H1 (cell line): Measurements from ENCODE around the gene RANBP9. TPM values are rescaled to one million over a fixed set of nuclear protein-coding genes. Genes with fewer than 3 reads are reported as not detected.

Experiments
- CTCF ChIA-PET: fragments of 300-600 bp; sonication (Branson Sonifier 250); formaldehyde crosslinking; loops from one replicate; lab custom pipeline; 2021; ENCODE audit not compliant: partially characterized antibody; lab: Charles Lee
- POLR2A ChIA-PET: fragments of 300-600 bp; sonication (Branson Sonifier 250); formaldehyde crosslinking; loops from one replicate; lab custom pipeline; 2021; ENCODE audit warnings: inconsistent platforms; ENCODE audit not compliant: partially characterized antibody; lab: Charles Lee
- DNase-seq, 2 experiments: peaks; one replicate each; pipeline versions ENCODE4 v3.0.0 to v3.0.0-alpha.2; 2010 to 2022; ENCODE audit warnings: low spot score in 2 of 2, low read depth in 1 of 2, mixed read lengths in 1 of 2
- FAIRE-seq: peaks from 2 replicates; lab custom pipeline; 2011; peaks lifted over from hg19 to GRCh38; lab: Jason Lieb, UNC
- H2AFZ ChIP-seq: 2 replicates; pipeline ENCODE4 v1.8.1; 2012; ENCODE audit warnings: low read length, inconsistent platforms
- H2AK5ac ChIP-seq: 2 replicates; pipeline ENCODE4 v1.6.1; 2013; ENCODE audit warnings: low read depth, low read length
- H2BK120ac ChIP-seq: replicated peaks from 2 replicates; pipeline ENCODE3; 2013; ENCODE audit warnings: low read depth, low read length, inconsistent platforms
- H2BK12ac ChIP-seq: 2 replicates; pipeline ENCODE4 v1.6.1; 2013; ENCODE audit warnings: low read depth, low read length
- H2BK15ac ChIP-seq: 2 replicates; pipeline ENCODE4 v1.6.1; 2013; ENCODE audit warnings: low read length
- H2BK20ac ChIP-seq: 2 replicates; pipeline ENCODE4 v1.6.1; 2013; ENCODE audit warnings: low read length
- H2BK5ac ChIP-seq: 2 replicates; pipeline ENCODE4 v1.6.1; 2013; ENCODE audit warnings: low read depth, low read length
- H3K14ac ChIP-seq: 2 replicates; pipeline ENCODE4 v1.6.1; 2013; ENCODE audit warnings: inconsistent platforms; ENCODE audit not compliant: insufficient read length
- H3K18ac ChIP-seq: 2 replicates; pipeline ENCODE4 v1.6.1; 2013; ENCODE audit warnings: low read length; ENCODE audit errors: extremely low read depth
- H3K23ac ChIP-seq: 2 replicates; pipeline ENCODE4 v1.6.1; 2013; ENCODE audit warnings: inconsistent platforms; ENCODE audit not compliant: insufficient read length
- H3K23me2 ChIP-seq: 2 replicates; pipeline ENCODE4 v1.6.1; 2013; ENCODE audit warnings: low read depth, low read length
- H3K27ac ChIP-seq: 2 replicates; pipeline ENCODE4 v1.6.1; 2011; ENCODE audit warnings: low read depth, low read length, inconsistent platforms
- H3K27me3 ChIP-seq, 4 experiments: replicated peaks in 1 of 4; 1 replicate in 1 of 4; 2 replicates in 3 of 4; pipeline versions ENCODE4 v1.6.1 to v1.8.1; 2011 to 2013; ENCODE audit warnings: low read length in 3 of 4, mild to moderate bottlenecking in 3 of 4, inconsistent platforms in 2 of 4, mixed read lengths in 2 of 4, moderate library complexity in 1 of 4; ENCODE audit not compliant: control insufficient read depth in 3 of 4, insufficient read depth in 3 of 4; ENCODE audit errors: extremely low read depth in 1 of 4
- H3K36me3 ChIP-seq, 4 experiments: 2 replicates each; pipeline versions ENCODE4 v1.6.1 to v1.8.1; 2011 to 2013; ENCODE audit warnings: mild to moderate bottlenecking in 4 of 4, low read length in 3 of 4, moderate library complexity in 2 of 4, control low read depth in 1 of 4, inconsistent platforms in 1 of 4; ENCODE audit not compliant: insufficient read depth in 4 of 4, control insufficient read depth in 2 of 4
- H3K4ac ChIP-seq: replicated peaks from 2 replicates; pipeline ENCODE3; 2013; ENCODE audit warnings: low read length, low read depth, mixed read lengths, inconsistent platforms; ENCODE audit not compliant: insufficient read length
- H3K4me1 ChIP-seq, 4 experiments: replicated peaks in 1 of 4; 1 replicate in 1 of 4; 2 replicates in 3 of 4; pipeline versions ENCODE4 v1.6.1 to v1.8.1; 2011 to 2013; ENCODE audit warnings: low read length in 3 of 4, inconsistent platforms in 2 of 4, mixed read lengths in 1 of 4; ENCODE audit not compliant: insufficient read depth in 4 of 4, control insufficient read depth in 3 of 4
- H3K4me2 ChIP-seq, 2 experiments: 2 replicates each; pipeline versions ENCODE4 v1.6.1 to v1.8.1; 2011 to 2013; ENCODE audit warnings: low read depth in 2 of 2, low read length in 2 of 2, control low read depth in 1 of 2, inconsistent platforms in 1 of 2, mild to moderate bottlenecking in 1 of 2; ENCODE audit not compliant: insufficient read depth in 1 of 2
- H3K4me3 ChIP-seq, 4 experiments: fragments of 200-600, 300-600 bp in 1 of 4; sonication (generic), shearing (Covaris generic), sonication (Bioruptor Twin) in 1 of 4; 2 replicates each; pipeline versions ENCODE4 v1.5.1 to v1.8.1; 2011 to 2016; ENCODE audit warnings: low read length in 4 of 4, low read depth in 3 of 4, control low read depth in 2 of 4, inconsistent platforms in 2 of 4, mild to moderate bottlenecking in 2 of 4, mixed read lengths in 1 of 4, moderate library complexity in 1 of 4; ENCODE audit not compliant: insufficient read depth in 2 of 4; ENCODE audit errors: extremely low read depth in 1 of 4
- H3K56ac ChIP-seq: replicated peaks from 2 replicates; pipeline ENCODE3; 2013; ENCODE audit warnings: low read depth, mild to moderate bottlenecking, mixed read lengths, low read length, inconsistent platforms; ENCODE audit not compliant: insufficient read length
- H3K79me1 ChIP-seq: 2 replicates; pipeline ENCODE4 v1.6.1; 2013; ENCODE audit warnings: low read depth, low read length, control low read depth
- H3K79me2 ChIP-seq, 2 experiments: 2 replicates each; pipeline versions ENCODE4 v1.6.1 to v1.8.1; 2012 to 2013; ENCODE audit warnings: low read length in 2 of 2, mild to moderate bottlenecking in 2 of 2, inconsistent platforms in 1 of 2; ENCODE audit not compliant: insufficient read depth in 2 of 2, control insufficient read depth in 1 of 2
- H3K9ac ChIP-seq, 4 experiments: replicated peaks in 1 of 4; 1 replicate in 1 of 4; 2 replicates in 3 of 4; pipeline versions ENCODE4 v1.6.1 to v1.8.1; 2011 to 2013; ENCODE audit warnings: low read depth in 3 of 4, low read length in 3 of 4, control low read depth in 2 of 4, mild to moderate bottlenecking in 2 of 4, moderate library complexity in 2 of 4, inconsistent platforms in 1 of 4; ENCODE audit errors: extremely low read depth in 1 of 4
- H3K9me3 ChIP-seq, 2 experiments: 2 replicates each; pipeline versions ENCODE4 v1.6.1 to v1.8.1; 2012 to 2013; ENCODE audit warnings: mild to moderate bottlenecking in 2 of 2, moderate library complexity in 2 of 2, control low read depth in 1 of 2, inconsistent platforms in 1 of 2, low read depth in 1 of 2, low read length in 1 of 2, mixed read lengths in 1 of 2; ENCODE audit not compliant: insufficient read depth in 2 of 2
- H4K20me1 ChIP-seq, 2 experiments: replicated peaks in 1 of 2; 2 replicates each; pipeline versions ENCODE3 to v1.8.1; 2011 to 2013; ENCODE audit warnings: inconsistent platforms in 2 of 2, low read length in 2 of 2, mild to moderate bottlenecking in 1 of 2; ENCODE audit not compliant: insufficient read depth in 2 of 2, control insufficient read depth in 1 of 2
- H4K5ac ChIP-seq: 2 replicates; pipeline ENCODE4 v1.6.1; 2013; ENCODE audit warnings: low read length, low read depth, mixed read lengths, inconsistent platforms; ENCODE audit not compliant: insufficient read length
- H4K8ac ChIP-seq: 2 replicates; pipeline ENCODE4 v1.8.0; 2013; ENCODE audit warnings: mild to moderate bottlenecking, moderate library complexity, low read length, inconsistent platforms; ENCODE audit not compliant: insufficient read depth; ENCODE audit errors: extremely low read depth
- H4K91ac ChIP-seq: replicated peaks from 2 replicates; pipeline ENCODE3; 2013; ENCODE audit warnings: low read length, mixed read lengths, inconsistent platforms; ENCODE audit not compliant: insufficient read length
- BRCA1 ChIP-seq: IDR thresholded peaks from 2 replicates; pipeline ENCODE4 v1.6.1; 2012; ENCODE audit warnings: low read depth, low read length, improper control_type of control experiment
- CEBPB ChIP-seq: IDR thresholded peaks from 2 replicates; pipeline ENCODE4 v1.6.1; 2012; ENCODE audit warnings: low read depth, low read length
- CHD1 ChIP-seq: IDR thresholded peaks from 2 replicates; pipeline ENCODE4 v1.6.1; 2012; ENCODE audit warnings: low read depth, low read length, improper control_type of control experiment
- EGR1 ChIP-seq: IDR thresholded peaks from 2 replicates; pipeline ENCODE4 v1.6.1; 2011; ENCODE audit warnings: low read depth, low read length, borderline replicate concordance
- JUND ChIP-seq: IDR thresholded peaks from 2 replicates; pipeline ENCODE4 v1.6.1; 2011; ENCODE audit warnings: mild to moderate bottlenecking, improper control_type of control experiment, low read length
- KDM1A ChIP-seq: fragments of 200-600, 300-600 bp; sonication (generic); IDR thresholded peaks from 2 replicates; pipeline ENCODE4 v1.7.1; 2016; ENCODE audit warnings: mild to moderate bottlenecking, low read length, borderline replicate concordance
- SP2 ChIP-seq: IDR thresholded peaks from 2 replicates; pipeline ENCODE4 v1.6.1; 2012; ENCODE audit warnings: mild to moderate bottlenecking, low read length, inconsistent platforms
- SP4 ChIP-seq: IDR thresholded peaks from 2 replicates; pipeline ENCODE4 v1.6.1; 2012; ENCODE audit warnings: low read length, inconsistent platforms
- USF2 ChIP-seq: IDR thresholded peaks from 2 replicates; pipeline ENCODE4 v1.6.1; 2011; ENCODE audit warnings: low read length, improper control_type of control experiment
- ZNF274 ChIP-seq: IDR thresholded peaks from 2 replicates; pipeline ENCODE4 v1.7.0; 2012; ENCODE audit warnings: low read length, borderline replicate concordance; ENCODE audit errors: extremely low read depth
- WGBS, 2 experiments: shearing (Covaris generic) in 1 of 2; methylation state at CpG; one replicate each; pipeline versions ENCODE4 v1.1.6 to v1.1.7; 2013 to 2015; ENCODE audit warnings: low lambda C conversion rate in 2 of 2, mixed read lengths in 2 of 2, inconsistent platforms in 1 of 2, low coverage in 1 of 2, missing lambda C conversion rate in 1 of 2; ENCODE audit not compliant: insufficient replicate concordance in 2 of 2, insufficient coverage in 1 of 2, insufficient read length in 1 of 2; ENCODE audit errors: extremely low coverage in 1 of 2, missing lambda C conversion rate in 1 of 2; 5-methylcytosine and 5-hydroxymethylcytosine counted together
- polyA plus RNA-seq, 7 experiments: library from polyadenylated mRNA; depleted of rRNA in 3 of 7; stranded (reverse) in 5 of 7; unstranded in 2 of 7; fragments of >200 nt in 5 of 7; fragments of 200-250 nt in 2 of 7; gene quantifications; 1 replicate in 5 of 7; 2 replicates in 1 of 7; 4 replicates in 1 of 7; pipeline versions ENCODE4 v1.2.1 to v1.2.3, GENCODE V29; 2011 to 2013; ENCODE audit warnings: missing spikeins in 2 of 7, mixed read lengths in 2 of 7
- total RNA-seq: library from RNA; stranded (reverse); fragmentation: NEBNext Ultra II Directional; extraction: Animal tissue kit (Norgen Biotek cat#: 25700); gene quantifications from 2 replicates; pipeline ENCODE4 v1.2.1, GENCODE V29; 2021

The RANBP9 gene
- total and polyA plus RNA-seq, 2 of the 8 experiments (the other 6 are each of a cell fraction or from before 2014, with no cell fraction given) = 13.0 to 36.7 TPM

GRCh38 chr6:13718123-13718458 lies 6.5 kb upstream of the RANBP9 start:
- no peak overlapping the region for H3K56ac ChIP-seq
- no peak overlapping the region for H3K4me3 ChIP-seq
- H3K4me1 ChIP-seq = no peaks in the 10 kb centered on the region
- ChIA-PET POLR2A (no interaction called here), CTCF (interaction anchor here (1.6 kb wide), 1 partner anchor 8 kb away, joined by 5 read pairs; no protein-coding TSS in a partner anchor)
- H4K5ac ChIP-seq = no peak overlapping the region
- no peak overlapping the region for H2AK5ac ChIP-seq
- no peak overlapping the region for H3K4me2 ChIP-seq
- WGBS, 2 experiments = 97% methylated on average over 5 of the region's 5 CpGs; no CpG with 5 or more reads in 1 of the 2 experiments
- peaks cover 0 to 7% (median 0%) of the 10 kb centered on the region in 4 experiments; a peak in 2 of 8 replicates for H3K36me3 ChIP-seq
- H3K23ac ChIP-seq = no peak overlapping the region
- H4K8ac ChIP-seq = no peak overlapping the region
- DNase-seq (no peak), FAIRE-seq (no peak)
- H2BK5ac ChIP-seq = no peak overlapping the region
- no peaks in the 10 kb centered on the region for H3K23me2 ChIP-seq
- no peaks in the 10 kb centered on the region for H3K27me3 ChIP-seq
- no peak overlapping the region for H2AFZ ChIP-seq
- H2BK12ac ChIP-seq = no peak overlapping the region
- H3K4ac ChIP-seq = no peak overlapping the region
- no peaks in the 10 kb centered on the region for H3K79me2 ChIP-seq
- H3K18ac ChIP-seq = no peak overlapping the region
- TF ChIP-seq ZNF274 (no peak), BRCA1 (no peak), CEBPB (no peak), SP4 (no peak), USF2 (no peak), CHD1 (no peak), KDM1A (no peak), EGR1 (no peak), SP2 (no peak), JUND (no peak)
- no peaks in the 10 kb centered on the region for H4K20me1 ChIP-seq
- H3K27ac ChIP-seq = no peak overlapping the region
- no peak overlapping the region for H3K14ac ChIP-seq
- H2BK15ac ChIP-seq = no peak overlapping the region
- no peak overlapping the region for H2BK20ac ChIP-seq
- H4K91ac ChIP-seq = no peak overlapping the region
- H3K9me3 ChIP-seq = peaks cover 8 to 18% of the 10 kb centered on the region in 2 experiments
- no peak overlapping the region for H2BK120ac ChIP-seq
- H3K79me1 ChIP-seq = no peaks in the 10 kb centered on the region
- no peak overlapping the region for H3K9ac ChIP-seq
